Measurements from ENCODE around the gene USP21. TPM values are rescaled to one million over a fixed set of nuclear protein-coding genes. Genes with fewer than 3 reads are reported as not detected.
A peak's percentile ranks its signal among the peaks of the same experiment; 100 is the strongest.

Gene USP21
- total RNA-seq, 1 donor from 2014 or later, result 31.9 TPM

GRCh38 chr1:161177112-161177935, 18.0 kb downstream of the USP21 start, which contains the start of gene B4GALT3:
Gene B4GALT3 (minus strand): TSS chr1:161177507. CDS start chr1:161176060, 1,447 bp downstream.
- intact Hi-C loops (cut with DNase I), result loop anchor here (1.0 kb wide), 4 partner anchors 11 to 25 kb away; partner anchors contain the start of genes NDUFS2, PPOX, UFC1 and USP21
- Histone ChIP-seq H3K4me3 (peak within 1 kb of the TSS; percentile 79 to 93), H3K9me3 (no peaks in the 10 kb centered on the region), H3K27ac (peak within 1 kb of the TSS; percentile 87 to 96), H3K4me1 (peaks cover 0 to 19% of the 10 kb centered on the region in 2 donors), H3K27me3 (no peaks in the 10 kb centered on the region), H3K36me3 (peaks cover 19 to 29% of the 10 kb centered on the region in 2 donors)
- peak in 1 of 2 donors; percentile 94 for DNase-seq (ENCODE audit: low spot score in 2 of 2)
- no peak for TF ChIP-seq CTCF (IDR thresholded peaks at IDR 0.05)

DNA sequence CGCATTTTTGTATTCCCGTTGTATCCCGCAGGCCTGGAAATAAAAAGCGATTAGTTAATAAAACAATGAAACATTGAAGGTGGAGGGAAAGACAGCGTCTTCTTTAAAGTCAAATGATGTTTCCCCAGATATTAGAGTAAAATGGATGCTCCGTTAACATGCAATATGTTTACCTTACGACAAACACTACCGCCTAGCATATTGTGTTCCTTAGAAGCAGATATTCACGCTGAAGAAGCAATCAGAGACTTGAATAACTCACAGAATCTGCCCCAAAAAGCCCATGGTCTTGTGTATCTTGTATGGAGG, 18.6 kb downstream of the USP21 start:
- peaks cover 0 to 15% of the 10 kb centered on the region in 2 donors for H3K4me1 ChIP-seq
- H3K27me3 ChIP-seq, result no peaks in the 10 kb centered on the region
- peak overlapping the region; percentile 79 to 93 for H3K4me3 ChIP-seq
- H3K27ac ChIP-seq, result peak overlapping the region; percentile 87 to 96
- H3K36me3 ChIP-seq, result peaks cover 15 to 25% of the 10 kb centered on the region in 2 donors
- no peak for TF ChIP-seq CTCF (IDR thresholded peaks at IDR 0.05)
- no peak for DNase-seq (ENCODE audit: low spot score in 2 of 2)
- intact Hi-C loops (cut with DNase I), result loop anchor here (1.0 kb wide), 4 partner anchors 12 to 25 kb away; partner anchors contain the start of genes NDUFS2, PPOX, UFC1 and USP21
- H3K9me3 ChIP-seq, result no peaks in the 10 kb centered on the region

- intact Hi-C loops (cut with DNase I), result no loop called here
- Histone ChIP-seq H3K9me3 (no peaks in the 10 kb centered on the region), H3K36me3 (peaks cover 4 to 9% of the 10 kb centered on the region in 2 donors), H3K4me3 (no peak overlapping the region), H3K27ac (no peak overlapping the region), H3K4me1 (peaks cover 0 to 13% of the 10 kb centered on the region in 2 donors), H3K27me3 (no peaks in the 10 kb centered on the region)
- no peak for TF ChIP-seq CTCF (IDR thresholded peaks at IDR 0.05)
- DNase-seq (ENCODE audit: low spot score in 2 of 2), result no peak
These were observed 20.4 kb downstream of the USP21 start for GRCh38 chr1:161179698-161180097.

GRCh38 chr1:161180639-161181038, 21.3 kb downstream of the USP21 start:
- peaks cover 0 to 13% of the 10 kb centered on the region in 2 donors for H3K4me1 ChIP-seq
- no peaks in the 10 kb centered on the region for H3K36me3 ChIP-seq
- TF ChIP-seq CTCF (IDR thresholded peaks at IDR 0.05), result no peak
- intact Hi-C loops (cut with DNase I), result no loop called here
- H3K27ac ChIP-seq, result no peak overlapping the region
- DNase-seq (ENCODE audit: low spot score in 2 of 2), result no peak
- H3K9me3 ChIP-seq, result no peaks in the 10 kb centered on the region
- H3K4me3 ChIP-seq, result no peak overlapping the region
- H3K27me3 ChIP-seq, result no peaks in the 10 kb centered on the region

- intact Hi-C loops (cut with DNase I), result no loop called here
- no peak for DNase-seq (ENCODE audit: low spot score in 2 of 2)
- H3K27ac ChIP-seq, result no peak overlapping the region
These were observed 22.9 kb downstream of the USP21 start for GRCh38 chr1:161182214-161182613.

More at GRCh38 chr1:161182214-161182613, 22.9 kb downstream of the USP21 start:
- H3K4me1 ChIP-seq, result peaks cover 0 to 5% of the 10 kb centered on the region in 2 donors
- no peaks in the 10 kb centered on the region for H3K9me3 ChIP-seq
- no peak overlapping the region for H3K4me3 ChIP-seq
- no peak for TF ChIP-seq CTCF (IDR thresholded peaks at IDR 0.05)
- H3K27me3 ChIP-seq, result no peaks in the 10 kb centered on the region
- no peaks in the 10 kb centered on the region for H3K36me3 ChIP-seq

Data from ascending aorta (tissue), 2 donors.